ENCODE data around the gene ERP27. TPM values are rescaled to one million over a fixed set of nuclear protein-coding genes. Genes with fewer than 3 reads are reported as not detected.

ERP27 gene
- total and polyA plus RNA-seq, 2 donors (not counting 3 experiments of a cell fraction or from before 2014, with no cell fraction given): 0.70 to 0.88 TPM

DNA sequence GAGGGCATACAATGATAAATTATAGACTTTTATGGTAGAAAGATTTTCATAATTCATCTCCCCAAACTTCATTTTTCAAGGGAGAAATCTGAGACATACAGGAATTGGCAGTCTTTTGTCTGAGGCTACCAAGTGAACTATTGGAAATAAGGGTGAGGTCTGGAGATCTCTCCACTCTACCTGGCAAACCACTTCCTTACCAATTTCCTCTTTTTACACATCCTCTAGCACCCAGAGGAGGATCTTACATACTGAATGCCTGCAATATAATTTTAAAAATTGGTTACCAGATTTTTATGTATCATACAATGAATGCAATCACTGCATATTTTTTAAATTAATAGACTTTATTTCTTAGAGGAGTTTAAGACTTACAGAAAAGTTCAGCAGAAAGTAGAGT lies 41.1 kb upstream of the ERP27 start:
- Histone ChIP-seq H3K4me2 (ENCODE audit: insufficient read depth, low read length) (no peak overlapping the region), H3K79me2 (ENCODE audit: control insufficient read depth, insufficient read depth, low read length) (no peaks in the 10 kb centered on the region), H3K27me3 (ENCODE audit: control insufficient read depth in 2 of 2, insufficient read depth in 2 of 2, low read length in 2 of 2) (no peaks in the 10 kb centered on the region), H2AFZ (ENCODE audit: low read depth, low read length) (no peak overlapping the region), H3K9me1 (replicated peaks; ENCODE audit: control insufficient read depth, extremely low read depth, insufficient read depth, low read length) (no peaks in the 10 kb centered on the region), H3K4me3 (replicated peaks in 1 of 3; ENCODE audit: insufficient read depth in 1 of 3, low read depth in 1 of 3, low read length in 3 of 3) (no peak overlapping the region), H3K36me3 (ENCODE audit: control insufficient read depth in 2 of 2, extremely low read depth in 1 of 2, insufficient read depth in 2 of 2, low read length in 2 of 2) (no peaks in the 10 kb centered on the region), H3K27ac (ENCODE audit: insufficient read depth, low read depth, low read length) (no peak overlapping the region), H3K9me3 (replicated peaks; ENCODE audit: control insufficient read depth, insufficient read depth, low read length) (no peaks in the 10 kb centered on the region), H3K4me1 (ENCODE audit: control insufficient read depth, extremely low read depth, insufficient read depth, low read length) (no peaks in the 10 kb centered on the region), H4K20me1 (replicated peaks; ENCODE audit: control insufficient read depth, extremely low read depth, insufficient read depth, low read length) (no peaks in the 10 kb centered on the region), H3K9ac (replicated peaks; ENCODE audit: extremely low read depth, insufficient read depth, low read length) (no peak overlapping the region)
- dilution Hi-C loops (cut with MboI; ENCODE audit: extremely low pct_ligation_motif_present, low sequenced_read_pairs) (no loop called here), intact Hi-C loops (cut with micrococcal nuclease) (no loop called here)
- no peak for FAIRE-seq
- ChIA-PET CTCF (interaction anchor here (1.2 kb wide), 1 partner anchor 168 kb away, joined by 5 read pairs; no protein-coding TSS in a partner anchor), POLR2A (no interaction called here)
- BruUV-seq (replicated peaks): no TSS peak
- no peak for TF ChIP-seq JUN (IDR thresholded peaks at IDR 0.05; ENCODE audit: borderline replicate concordance, insufficient read depth, insufficient read length, low read depth)
- TF ChIP-seq POLR2A (IDR thresholded peaks at IDR 0.05; ENCODE audit: low read depth, low read length): no peak
- TF ChIP-seq, protein P1, sequence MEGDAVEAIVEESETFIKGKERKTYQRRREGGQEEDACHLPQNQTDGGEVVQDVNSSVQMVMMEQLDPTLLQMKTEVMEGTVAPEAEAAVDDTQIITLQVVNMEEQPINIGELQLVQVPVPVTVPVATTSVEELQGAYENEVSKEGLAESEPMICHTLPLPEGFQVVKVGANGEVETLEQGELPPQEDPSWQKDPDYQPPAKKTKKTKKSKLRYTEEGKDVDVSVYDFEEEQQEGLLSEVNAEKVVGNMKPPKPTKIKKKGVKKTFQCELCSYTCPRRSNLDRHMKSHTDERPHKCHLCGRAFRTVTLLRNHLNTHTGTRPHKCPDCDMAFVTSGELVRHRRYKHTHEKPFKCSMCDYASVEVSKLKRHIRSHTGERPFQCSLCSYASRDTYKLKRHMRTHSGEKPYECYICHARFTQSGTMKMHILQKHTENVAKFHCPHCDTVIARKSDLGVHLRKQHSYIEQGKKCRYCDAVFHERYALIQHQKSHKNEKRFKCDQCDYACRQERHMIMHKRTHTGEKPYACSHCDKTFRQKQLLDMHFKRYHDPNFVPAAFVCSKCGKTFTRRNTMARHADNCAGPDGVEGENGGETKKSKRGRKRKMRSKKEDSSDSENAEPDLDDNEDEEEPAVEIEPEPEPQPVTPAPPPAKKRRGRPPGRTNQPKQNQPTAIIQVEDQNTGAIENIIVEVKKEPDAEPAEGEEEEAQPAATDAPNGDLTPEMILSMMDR (IDR thresholded peaks at IDR 0.05; ENCODE audit: extremely low read depth in 1 of 2, insufficient read depth in 1 of 2, low read depth in 1 of 2, low read length in 2 of 2): no peak
- TF ChIP-seq EZH2 (IDR thresholded peaks at IDR 0.05; ENCODE audit: borderline replicate concordance, low read depth, low read length, severe bottlenecking): no peak
- no peak for TF ChIP-seq POLR2AphosphoS5 (IDR thresholded peaks at IDR 0.05; ENCODE audit: insufficient read depth, low read depth, low read length)
- TF ChIP-seq, protein P2, sequence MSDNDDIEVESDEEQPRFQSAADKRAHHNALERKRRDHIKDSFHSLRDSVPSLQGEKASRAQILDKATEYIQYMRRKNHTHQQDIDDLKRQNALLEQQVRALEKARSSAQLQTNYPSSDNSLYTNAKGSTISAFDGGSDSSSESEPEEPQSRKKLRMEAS (IDR thresholded peaks at IDR 0.05; ENCODE audit: insufficient read depth, insufficient read length): no peak
- no peak for DNase-seq (ENCODE audit: low read depth, low spot score)

DNA sequence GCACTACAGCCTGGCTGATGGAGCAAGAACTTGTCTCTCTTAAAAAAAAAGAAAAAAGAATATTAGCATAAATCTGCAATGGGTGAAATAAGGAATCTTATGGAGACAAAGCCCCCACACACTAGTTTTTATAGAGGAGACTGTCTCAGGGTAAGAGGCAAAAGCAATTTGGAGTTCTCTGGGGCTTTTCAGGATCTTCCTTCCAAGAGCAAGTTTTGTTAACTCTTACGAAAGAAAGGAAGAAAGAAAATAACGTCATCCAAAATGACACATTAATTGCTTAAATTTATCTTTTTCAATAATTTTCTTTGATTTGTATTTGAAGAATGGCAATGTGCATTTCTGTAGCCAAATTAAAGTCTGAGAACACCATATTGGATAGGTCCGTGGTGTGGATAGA lies 38.3 kb upstream of the ERP27 start:
- ChIA-PET POLR2A (no interaction called here), CTCF (no interaction called here)
- no peak overlapping the region for H2AFZ ChIP-seq (ENCODE audit: low read depth, low read length)
- H3K79me2 ChIP-seq (ENCODE audit: control insufficient read depth, insufficient read depth, low read length): no peaks in the 10 kb centered on the region
- no peak overlapping the region for H3K9ac ChIP-seq (replicated peaks; ENCODE audit: extremely low read depth, insufficient read depth, low read length)
- FAIRE-seq: no peak
- no peaks in the 10 kb centered on the region for H3K9me1 ChIP-seq (replicated peaks; ENCODE audit: control insufficient read depth, extremely low read depth, insufficient read depth, low read length)
- dilution Hi-C loops (cut with MboI; ENCODE audit: extremely low pct_ligation_motif_present, low sequenced_read_pairs) (no loop called here), intact Hi-C loops (cut with micrococcal nuclease) (no loop called here)
- BruUV-seq (replicated peaks): no TSS peak
- no peak for DNase-seq (ENCODE audit: low read depth, low spot score)
- H4K20me1 ChIP-seq (replicated peaks; ENCODE audit: control insufficient read depth, extremely low read depth, insufficient read depth, low read length): no peaks in the 10 kb centered on the region
- no peak overlapping the region for H3K4me2 ChIP-seq (ENCODE audit: insufficient read depth, low read length)
- H3K36me3 ChIP-seq (ENCODE audit: control insufficient read depth in 2 of 2, extremely low read depth in 1 of 2, insufficient read depth in 2 of 2, low read length in 2 of 2): no peaks in the 10 kb centered on the region
- no peak overlapping the region for H3K27ac ChIP-seq (ENCODE audit: insufficient read depth, low read depth, low read length)
- H3K4me1 ChIP-seq (ENCODE audit: control insufficient read depth, extremely low read depth, insufficient read depth, low read length): no peaks in the 10 kb centered on the region
- no peak overlapping the region for H3K4me3 ChIP-seq (replicated peaks in 1 of 3; ENCODE audit: insufficient read depth in 1 of 3, low read depth in 1 of 3, low read length in 3 of 3)
- H3K27me3 ChIP-seq (ENCODE audit: control insufficient read depth in 2 of 2, insufficient read depth in 2 of 2, low read length in 2 of 2): no peaks in the 10 kb centered on the region
- TF ChIP-seq, protein P1 (IDR thresholded peaks at IDR 0.05; ENCODE audit: extremely low read depth in 1 of 2, insufficient read depth in 1 of 2, low read depth in 1 of 2, low read length in 2 of 2): no peak
- TF ChIP-seq GATA2 (IDR thresholded peaks at IDR 0.05; ENCODE audit: insufficient read depth, insufficient read length, low read depth, low read length) (no peak), POLR2A (IDR thresholded peaks at IDR 0.05; ENCODE audit: low read depth, low read length) (no peak), MYC (IDR thresholded peaks at IDR 0.05; ENCODE audit: low read depth, low read length) (no peak), JUN (IDR thresholded peaks at IDR 0.05; ENCODE audit: borderline replicate concordance, insufficient read depth, insufficient read length, low read depth) (no peak), EZH2 (IDR thresholded peaks at IDR 0.05; ENCODE audit: borderline replicate concordance, low read depth, low read length, severe bottlenecking) (no peak), FOS (IDR thresholded peaks at IDR 0.05; ENCODE audit: borderline replicate concordance, insufficient read depth, low read length) (no peak), POLR2AphosphoS5 (IDR thresholded peaks at IDR 0.05; ENCODE audit: insufficient read depth, low read depth, low read length) (no peak)
- TF ChIP-seq, protein P2 (IDR thresholded peaks at IDR 0.05; ENCODE audit: insufficient read depth, insufficient read length): no peak
- H3K9me3 ChIP-seq (replicated peaks; ENCODE audit: control insufficient read depth, insufficient read depth, low read length): no peaks in the 10 kb centered on the region
